GM10847 (cell line): ENCODE data around the gene MKX.

Source experiments
- POLR2A ChIP-seq: IDR thresholded peaks from 2 replicates; pipeline ENCODE4 v1.6.1; 2011; ENCODE audit not compliant: insufficient read length; ENCODE audit errors: extremely low read depth

MKX gene

DNA sequence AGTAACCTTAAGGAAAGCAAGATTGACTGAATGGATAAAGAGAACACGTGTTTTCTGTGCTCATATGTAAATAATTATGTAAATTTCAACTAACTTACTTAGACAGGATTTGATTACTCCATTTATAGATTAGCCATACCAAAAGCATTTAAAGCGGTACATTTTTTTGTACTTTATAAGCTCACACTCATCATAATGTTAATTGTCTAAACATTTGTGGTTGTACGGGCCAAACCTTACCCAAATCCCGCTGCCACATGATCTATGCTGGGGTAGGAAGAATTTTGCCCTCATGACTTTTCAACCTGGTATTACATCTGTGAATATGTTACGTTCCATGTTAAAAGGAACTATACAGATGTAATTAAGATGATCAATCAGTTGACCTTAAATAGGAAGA, 29.1 kb downstream of the MKX start:
- no peak for TF ChIP-seq POLR2A

DNA sequence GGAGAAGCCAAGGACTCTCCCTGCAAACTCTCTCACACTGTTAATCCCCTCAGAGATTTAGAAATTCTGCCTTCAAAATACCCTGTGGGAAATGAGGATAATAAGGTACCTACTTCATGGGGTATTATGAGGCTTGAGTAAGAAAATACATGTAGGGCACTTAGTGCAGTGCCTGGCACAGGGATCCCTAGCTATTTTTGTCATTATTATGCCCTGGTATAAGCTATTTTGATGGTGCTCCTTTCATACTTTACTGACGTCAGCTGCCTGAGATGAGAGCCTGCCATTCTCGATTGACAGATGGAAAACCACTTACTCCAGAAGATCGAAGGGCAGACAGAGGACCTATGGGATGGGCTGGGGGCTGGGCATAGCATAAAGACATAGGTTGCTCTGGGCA, 30.1 kb downstream of the MKX start:
- no peak for TF ChIP-seq POLR2A

DNA sequence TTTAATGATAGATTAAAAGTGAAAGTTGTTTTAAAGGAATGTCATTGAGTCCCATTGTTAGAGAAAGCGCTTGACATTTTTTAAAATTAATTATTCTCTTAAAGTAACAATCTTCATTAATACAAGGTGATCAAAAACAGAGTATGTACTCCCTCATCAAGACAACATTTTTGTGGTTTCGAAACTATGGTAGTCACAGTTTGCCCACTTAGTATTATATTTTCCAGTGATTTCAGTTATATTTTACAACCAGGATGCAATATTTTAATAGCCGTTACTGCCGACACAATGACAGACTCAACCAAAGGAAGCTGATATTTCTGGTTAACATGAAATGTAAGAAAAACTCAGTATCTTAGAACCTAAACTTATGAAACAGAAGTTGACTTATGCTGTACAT, 31.3 kb downstream of the MKX start:
- no peak for TF ChIP-seq POLR2A

DNA sequence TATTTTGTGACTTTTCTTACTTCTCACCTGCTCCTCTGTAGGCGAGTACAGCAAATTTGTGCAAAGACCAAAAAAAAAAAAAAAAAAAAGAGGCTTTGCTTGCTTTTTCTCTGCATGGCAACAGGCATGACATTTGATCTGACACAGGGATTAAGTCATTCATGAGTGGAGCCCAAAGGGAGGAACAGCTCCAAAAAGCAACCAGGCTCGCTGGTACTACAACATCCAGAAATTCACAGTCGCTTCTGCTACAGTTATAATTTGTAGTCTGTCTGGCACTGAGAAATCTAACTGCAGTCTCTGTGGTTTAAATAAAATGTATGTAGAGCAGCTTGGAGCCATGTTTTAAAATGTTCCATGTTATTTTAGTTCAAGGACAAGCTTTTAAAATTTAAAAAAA, 31.7 kb downstream of the MKX start:
- TF ChIP-seq POLR2A: no peak

DNA sequence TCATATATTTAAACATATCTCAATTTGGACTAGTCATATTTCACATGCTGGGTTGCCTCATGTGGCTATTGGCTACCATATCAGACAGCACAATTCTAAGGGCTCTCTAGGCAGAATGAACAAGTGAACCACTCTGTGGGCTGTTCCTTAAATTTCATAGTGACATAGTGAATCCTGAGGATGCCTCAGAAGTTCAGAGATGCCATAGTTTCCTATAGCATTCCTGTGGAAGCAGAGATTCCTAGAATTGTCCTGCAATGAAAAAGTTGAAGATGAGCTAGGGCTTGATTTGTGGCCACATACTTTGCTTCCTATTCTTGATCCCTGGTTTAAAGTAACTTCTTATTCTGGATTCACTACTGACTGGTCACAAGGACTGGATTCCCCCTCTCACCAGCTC, 35.6 kb downstream of the MKX start:
- TF ChIP-seq POLR2A: no peak

DNA sequence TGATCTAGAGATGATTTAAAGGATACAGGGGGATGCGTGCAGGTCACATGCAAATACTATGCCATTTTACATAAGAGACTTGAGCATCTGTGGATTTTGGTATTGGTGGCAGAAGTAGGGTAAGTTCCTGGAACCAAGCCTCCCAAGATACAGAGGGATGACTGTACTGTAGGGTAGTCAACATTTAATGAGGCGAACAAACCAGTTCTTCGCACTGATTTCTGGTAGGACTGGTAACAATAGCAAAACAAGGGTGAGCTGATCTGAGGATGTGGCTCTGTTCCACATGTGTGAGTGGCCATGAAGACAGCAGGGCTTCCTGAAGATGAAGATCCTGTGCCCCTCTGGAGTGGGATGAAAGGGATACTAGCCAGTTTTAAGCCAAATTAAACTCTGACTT, 36.3 kb downstream of the MKX start:
- TF ChIP-seq POLR2A: no peak

DNA sequence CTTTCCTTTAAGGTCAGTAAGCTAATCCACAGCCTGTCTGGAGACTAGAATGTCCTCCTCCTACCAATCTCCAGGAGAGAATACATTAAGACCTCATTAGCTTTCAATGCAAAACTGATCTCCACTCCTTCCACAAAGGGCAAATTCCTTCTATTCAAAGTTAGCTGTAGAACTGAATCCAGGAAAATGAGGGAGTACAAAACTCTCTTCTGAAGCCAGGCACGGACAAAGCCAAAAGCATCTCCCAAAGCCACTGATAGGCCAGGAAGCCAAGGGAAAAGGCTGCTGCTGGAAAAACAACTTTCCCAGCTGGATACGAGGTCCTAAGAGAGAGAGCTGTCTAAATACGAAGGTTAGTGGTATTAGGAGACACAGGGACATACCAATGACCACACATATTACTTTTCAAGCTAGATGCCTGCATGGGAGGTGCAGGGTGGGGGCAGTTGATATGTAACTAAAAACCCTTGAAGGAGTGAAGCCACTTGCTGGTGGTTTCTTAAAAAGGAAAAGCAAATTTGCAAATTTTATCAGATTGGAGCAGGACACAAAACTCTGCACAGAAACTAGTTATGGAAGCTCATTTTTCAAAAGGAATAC, 43.6 kb downstream of the MKX start:
- TF ChIP-seq POLR2A: no peak

DNA sequence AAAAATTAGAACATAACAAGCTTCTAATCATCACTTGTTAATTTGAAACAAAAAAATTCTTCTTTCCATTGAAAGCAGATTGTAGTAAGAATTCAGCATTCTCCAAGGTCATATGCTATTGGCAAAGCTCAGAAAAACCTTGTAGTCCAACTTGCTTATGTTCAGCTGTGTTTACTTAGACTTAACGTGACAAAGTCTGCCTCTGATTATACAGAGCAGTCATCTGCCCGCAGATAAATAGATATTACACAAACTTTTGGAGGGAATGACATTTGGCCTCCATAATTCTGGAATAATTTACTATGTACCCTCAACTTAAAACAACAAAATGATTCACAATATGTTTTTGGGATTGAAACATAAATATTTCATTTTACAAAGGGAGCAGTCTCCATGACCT, 45.8 kb downstream of the MKX start:
- no peak for TF ChIP-seq POLR2A

DNA sequence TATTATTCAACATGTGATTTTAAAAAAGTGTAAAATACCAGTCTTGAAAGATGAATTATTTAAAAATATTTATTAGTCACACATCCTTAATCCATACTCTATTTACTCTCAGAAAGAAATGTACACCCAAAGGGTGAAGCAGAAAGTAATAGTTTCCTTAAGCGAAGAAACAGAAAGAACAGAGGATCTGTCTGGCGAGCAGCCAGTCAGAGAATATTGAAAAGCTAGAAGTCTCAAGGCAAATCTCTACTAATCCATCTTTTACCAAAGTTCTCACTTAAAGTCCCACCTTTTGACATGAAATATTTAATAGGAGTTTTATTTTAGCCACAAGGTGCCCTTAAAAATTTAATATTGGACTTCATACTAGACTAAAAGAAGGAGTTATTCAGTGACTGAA, 46.7 kb downstream of the MKX start:
- no peak for TF ChIP-seq POLR2A

DNA sequence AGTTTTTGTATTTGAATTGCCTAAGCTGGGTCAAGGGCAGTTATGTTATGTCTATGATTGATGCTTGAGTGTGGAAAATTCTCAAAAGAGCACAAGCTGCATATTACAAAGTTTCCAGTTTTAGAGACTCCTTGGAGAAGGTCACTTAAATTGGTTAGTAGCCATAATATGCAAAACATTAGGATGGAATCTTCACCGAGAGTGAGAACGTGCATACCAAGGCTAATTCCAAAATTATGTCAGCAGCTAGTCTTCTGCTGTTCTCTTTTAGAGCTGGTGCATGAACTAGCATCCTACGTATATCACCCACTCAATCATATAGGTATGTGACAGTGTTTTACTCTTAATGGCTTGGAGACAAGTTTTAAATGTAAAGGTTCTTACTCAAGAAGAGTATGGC, 49.2 kb downstream of the MKX start:
- no peak for TF ChIP-seq POLR2A

DNA sequence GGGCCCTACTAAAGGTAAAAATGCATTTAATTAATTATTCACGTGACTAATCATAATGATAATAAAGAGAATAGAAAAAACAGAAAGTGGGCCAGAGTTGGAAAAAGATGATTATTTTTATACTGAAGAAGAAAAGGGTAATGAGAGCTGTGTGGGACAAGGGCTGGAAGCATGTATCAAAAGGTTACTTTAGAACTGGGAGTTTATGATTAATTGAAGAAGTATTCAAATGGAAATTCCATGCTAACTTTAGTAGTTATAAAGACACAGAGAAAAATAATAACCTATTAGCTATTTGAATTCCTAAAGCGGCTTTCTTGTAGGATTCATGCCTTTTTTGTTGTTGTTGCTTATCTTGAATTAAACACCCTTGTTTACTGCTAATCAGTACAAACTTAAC, 49.9 kb downstream of the MKX start:
- no peak for TF ChIP-seq POLR2A

DNA sequence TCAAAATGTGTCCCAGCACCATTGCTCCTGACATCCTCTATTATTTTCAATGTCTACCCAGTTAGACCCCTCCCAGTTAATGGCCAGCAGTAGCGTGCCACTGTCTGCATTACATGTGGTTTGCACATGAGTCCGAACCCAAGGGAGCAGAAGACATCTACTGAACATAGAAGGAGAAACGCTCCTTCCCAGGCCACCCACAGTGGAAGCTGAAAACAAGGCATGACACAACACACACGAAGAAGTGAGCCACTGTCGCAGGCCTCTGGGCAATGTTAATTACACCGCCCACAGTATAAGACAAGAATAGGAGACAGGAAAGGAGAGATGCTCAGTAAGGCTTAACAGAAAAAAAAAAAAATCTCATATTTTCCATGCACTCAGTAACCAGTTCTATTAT, 50.5 kb downstream of the MKX start:
- TF ChIP-seq POLR2A: no peak

DNA sequence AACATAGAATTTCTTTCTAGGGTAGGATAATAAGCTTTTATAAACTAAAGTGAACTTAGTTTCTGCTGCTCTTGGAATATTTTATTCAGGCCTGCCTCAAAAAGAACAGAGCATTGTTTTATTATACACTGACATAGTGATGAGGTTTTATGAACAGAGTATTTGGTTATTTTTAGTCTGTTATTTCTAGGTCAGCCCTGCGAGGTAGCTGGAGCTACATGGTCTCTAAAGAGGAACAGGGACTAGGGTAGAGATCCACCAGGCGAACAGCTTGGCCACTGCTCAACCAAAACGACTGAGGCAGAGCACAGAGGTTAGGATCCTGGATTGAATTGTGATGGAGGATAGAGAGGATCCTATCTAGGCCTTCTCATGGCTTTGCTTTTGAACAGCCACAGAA, 53.0 kb downstream of the MKX start:
- TF ChIP-seq POLR2A: no peak

DNA sequence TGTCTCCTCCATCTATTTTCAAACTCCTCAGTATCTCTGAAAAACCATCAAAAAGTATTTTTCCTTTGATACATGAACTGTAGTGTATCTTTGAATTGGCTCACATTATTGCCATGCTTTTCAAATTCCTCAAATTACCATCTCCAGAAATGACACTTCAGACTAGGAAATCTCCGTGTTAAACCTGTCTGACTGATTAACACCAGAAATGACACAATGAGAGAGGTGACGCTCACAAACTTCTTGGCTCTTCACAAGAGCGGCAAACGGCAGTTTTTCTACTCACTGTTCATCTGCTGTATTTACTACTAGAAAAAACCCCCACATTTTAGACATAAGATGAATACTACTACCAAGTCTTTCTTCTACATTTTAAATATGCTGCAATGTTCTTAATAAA, 56.6 kb downstream of the MKX start:
- TF ChIP-seq POLR2A: no peak

DNA sequence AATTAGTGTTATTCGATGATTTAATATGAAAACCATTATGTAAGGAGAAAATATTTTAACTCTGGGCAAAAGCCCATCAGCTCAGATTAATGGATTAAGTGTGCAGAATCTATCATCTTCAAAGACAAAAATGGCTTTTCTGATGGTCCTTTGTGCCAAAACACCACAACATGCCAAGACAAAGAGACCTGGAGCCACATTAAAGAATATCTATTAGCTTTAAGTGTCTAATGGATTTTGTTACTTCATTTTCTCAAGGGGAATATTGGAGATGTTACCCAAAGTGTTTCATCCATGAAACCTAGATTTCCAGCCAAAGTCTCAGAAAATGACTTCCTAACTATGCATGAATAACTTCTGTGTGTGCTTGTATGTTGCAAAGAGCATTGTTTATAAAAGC, 57.3 kb downstream of the MKX start:
- TF ChIP-seq POLR2A: no peak

DNA sequence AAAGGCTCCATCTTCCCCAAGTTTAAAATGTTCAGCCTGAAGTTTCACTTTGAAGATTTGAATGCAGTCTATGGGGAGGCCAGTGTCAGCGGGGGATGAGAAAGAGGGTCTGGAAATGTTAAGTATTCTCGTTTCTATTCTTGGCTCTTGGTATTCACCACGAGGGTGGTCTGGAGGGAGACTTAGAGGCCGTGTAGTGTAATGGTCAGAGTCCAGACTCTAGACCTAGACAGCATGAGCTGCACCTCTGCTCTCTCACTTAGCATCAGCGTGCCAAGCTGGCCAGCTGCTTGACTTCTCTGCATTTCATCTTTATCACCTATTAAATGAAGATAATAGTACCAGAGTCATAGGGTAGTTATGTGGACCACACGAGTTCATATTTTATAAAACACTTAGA, 57.9 kb downstream of the MKX start:
- no peak for TF ChIP-seq POLR2A

DNA sequence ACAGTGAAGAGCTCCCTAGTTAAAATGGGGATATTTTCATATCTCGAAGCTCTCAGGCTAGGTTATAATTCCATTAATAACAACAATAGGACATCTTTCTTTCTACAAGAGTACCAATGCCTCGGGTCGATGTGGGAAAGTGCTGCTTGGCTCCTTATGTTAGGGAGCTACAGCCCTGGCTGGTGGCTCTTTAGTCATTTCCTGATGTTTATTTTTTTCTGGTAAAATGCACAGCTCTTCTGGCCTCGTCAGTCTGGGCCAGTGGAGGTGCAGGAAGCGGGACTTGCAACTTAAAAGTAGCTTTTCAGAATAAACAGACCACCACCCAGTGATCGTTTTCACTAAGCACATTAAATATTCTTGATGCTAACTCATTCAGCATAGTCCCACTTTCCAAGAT, 58.3 kb downstream of the MKX start:
- TF ChIP-seq POLR2A: no peak

DNA sequence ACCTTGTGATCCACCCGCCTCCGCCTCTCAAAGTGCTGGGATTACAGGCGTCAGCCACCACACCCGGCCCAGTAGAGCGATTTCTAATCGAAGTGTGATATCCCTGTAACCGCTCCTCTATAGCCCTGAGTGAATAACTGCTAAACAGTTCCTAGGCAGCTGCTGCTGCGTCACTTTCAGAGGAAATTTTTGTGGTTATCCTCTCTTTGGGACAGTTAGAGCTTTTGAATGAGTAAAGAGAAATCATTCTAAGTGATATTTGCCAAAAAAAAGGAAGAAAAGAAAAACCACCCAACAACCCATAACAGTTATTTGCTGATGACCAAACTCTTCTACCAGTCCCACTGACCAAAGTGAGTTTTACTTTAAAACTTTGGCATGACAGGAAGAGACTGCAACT, 59.9 kb downstream of the MKX start:
- TF ChIP-seq POLR2A: no peak

DNA sequence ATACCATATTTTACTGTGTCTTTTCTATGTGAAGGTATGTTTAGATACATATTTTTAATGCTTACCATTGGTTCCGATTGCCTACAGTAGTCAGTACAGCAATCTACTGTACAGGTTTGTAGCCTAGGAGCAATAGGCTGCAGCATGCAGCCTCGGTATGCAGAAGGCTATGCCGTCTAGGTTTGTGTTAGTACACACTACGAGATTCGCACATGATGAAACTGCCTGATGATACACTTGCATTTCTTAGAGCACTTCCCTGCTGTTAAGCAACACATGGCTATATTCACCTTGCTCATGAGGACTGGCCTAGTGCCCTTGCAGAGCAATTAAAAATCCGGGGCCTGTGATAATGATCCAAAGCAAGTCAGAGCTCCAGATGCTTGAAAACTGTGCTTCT, 62.4 kb downstream of the MKX start:
- no peak for TF ChIP-seq POLR2A
